ENCODE data around the gene DPYSL5.
"Not testable (repeated sequence)": the region's sequence is repeated elsewhere in the genome, so short reads cannot be mapped to it uniquely, and the experiment has no call there.

The DPYSL5 gene

GRCh38 chr2:26922405-26923188 is 74.7 kb downstream of the DPYSL5 start:
- Histone ChIP-seq H3K9ac (ENCODE audit: low read depth, low read length) (no peak overlapping the region), H3K4me2 (ENCODE audit: low read length) (no peak overlapping the region), H3K9me3 (replicated peaks; ENCODE audit: low read length) (no peaks in the 10 kb centered on the region), H3K27me3 (ENCODE audit: control insufficient read depth, insufficient read depth, low read length) (peaks cover 62% of the 10 kb centered on the region), H3K36me3 (ENCODE audit: insufficient read depth, low read length) (no peaks in the 10 kb centered on the region), H3K4me1 (ENCODE audit: control insufficient read depth, insufficient read depth, low read length) (no peaks in the 10 kb centered on the region), H3K4me3 (ENCODE audit: low read length) (no peak overlapping the region)

- peaks cover 67% of the 10 kb centered on the region for H3K27me3 ChIP-seq (ENCODE audit: control insufficient read depth, insufficient read depth, low read length)
- not testable (repeated sequence) for H3K4me2 ChIP-seq (ENCODE audit: low read length); H3K36me3 ChIP-seq (ENCODE audit: insufficient read depth, low read length); H3K4me1 ChIP-seq (ENCODE audit: control insufficient read depth, insufficient read depth, low read length); H3K4me3 ChIP-seq (ENCODE audit: low read length); H3K9ac ChIP-seq (ENCODE audit: low read depth, low read length); H3K9me3 ChIP-seq (replicated peaks; ENCODE audit: low read length)
Observed at GRCh38 chr2:26923189-26923466, 75.2 kb downstream of the DPYSL5 start.

DNA sequence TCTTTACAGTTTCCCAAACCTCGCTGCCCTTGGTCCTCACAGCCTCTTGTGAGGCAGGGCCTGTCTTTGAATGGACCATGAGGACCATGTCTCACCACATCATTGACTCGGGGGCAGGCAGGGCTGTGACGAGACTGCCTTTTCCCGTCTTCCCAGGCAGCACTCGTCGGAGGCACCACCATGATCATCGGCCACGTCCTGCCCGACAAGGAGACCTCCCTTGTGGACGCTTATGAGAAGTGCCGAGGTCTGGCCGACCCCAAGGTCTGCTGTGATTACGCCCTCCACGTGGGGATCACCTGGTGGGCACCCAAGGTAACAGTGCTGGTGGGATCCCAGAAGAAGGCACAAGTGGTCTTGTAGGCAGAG is 76.8 kb downstream of the DPYSL5 start:
- Histone ChIP-seq H3K4me2 (ENCODE audit: low read length) (no peak overlapping the region), H3K36me3 (ENCODE audit: insufficient read depth, low read length) (no peaks in the 10 kb centered on the region), H3K4me3 (ENCODE audit: low read length) (no peak overlapping the region), H3K9ac (ENCODE audit: low read depth, low read length) (no peak overlapping the region), H3K27me3 (ENCODE audit: control insufficient read depth, insufficient read depth, low read length) (peaks cover 61% of the 10 kb centered on the region), H3K9me3 (replicated peaks; ENCODE audit: low read length) (no peaks in the 10 kb centered on the region), H3K4me1 (ENCODE audit: control insufficient read depth, insufficient read depth, low read length) (no peaks in the 10 kb centered on the region)

DNA sequence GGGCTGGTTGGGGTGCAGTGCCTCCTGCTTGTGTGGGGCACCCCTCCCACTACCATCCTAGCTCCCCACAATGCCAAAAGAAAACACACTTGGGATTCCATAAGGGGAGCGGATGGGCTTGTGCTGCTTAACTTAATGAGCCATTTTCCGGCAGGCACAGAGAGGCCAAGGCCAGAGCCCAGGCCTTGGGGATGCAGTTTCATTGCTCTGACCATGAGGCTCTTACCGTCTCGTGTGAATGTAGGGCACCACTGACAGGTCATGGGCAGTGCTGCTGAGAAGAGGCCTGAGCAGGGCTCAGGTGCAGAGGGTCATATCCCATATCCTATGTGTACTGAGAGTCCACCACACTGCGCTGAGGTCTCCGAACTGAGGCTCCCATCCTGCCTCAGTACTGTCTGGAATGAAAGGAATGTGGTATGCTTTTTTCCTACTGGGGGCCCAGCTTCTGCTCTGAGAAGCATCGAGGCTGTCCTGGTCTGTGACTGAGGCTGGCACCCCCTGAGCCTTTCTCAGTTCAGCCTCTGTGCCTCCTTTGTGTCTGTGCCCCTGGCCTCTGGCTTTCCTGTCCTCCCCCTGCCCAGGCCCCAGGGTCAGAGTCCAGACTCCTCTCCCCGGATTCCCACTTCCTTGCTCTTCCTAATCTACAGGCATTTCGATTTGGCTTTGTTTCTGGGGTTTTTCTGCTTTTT is 77.3 kb downstream of the DPYSL5 start:
- H3K27me3 ChIP-seq (ENCODE audit: control insufficient read depth, insufficient read depth, low read length) = peaks cover 66% of the 10 kb centered on the region
- no peaks in the 10 kb centered on the region for H3K4me1 ChIP-seq (ENCODE audit: control insufficient read depth, insufficient read depth, low read length)
- H3K4me3 ChIP-seq (ENCODE audit: low read length) = no peak overlapping the region
- no peak overlapping the region for H3K4me2 ChIP-seq (ENCODE audit: low read length)
- H3K36me3 ChIP-seq (ENCODE audit: insufficient read depth, low read length) = no peaks in the 10 kb centered on the region
- H3K9ac ChIP-seq (ENCODE audit: low read depth, low read length) = no peak overlapping the region
- H3K9me3 ChIP-seq (replicated peaks; ENCODE audit: low read length) = no peaks in the 10 kb centered on the region

DNA sequence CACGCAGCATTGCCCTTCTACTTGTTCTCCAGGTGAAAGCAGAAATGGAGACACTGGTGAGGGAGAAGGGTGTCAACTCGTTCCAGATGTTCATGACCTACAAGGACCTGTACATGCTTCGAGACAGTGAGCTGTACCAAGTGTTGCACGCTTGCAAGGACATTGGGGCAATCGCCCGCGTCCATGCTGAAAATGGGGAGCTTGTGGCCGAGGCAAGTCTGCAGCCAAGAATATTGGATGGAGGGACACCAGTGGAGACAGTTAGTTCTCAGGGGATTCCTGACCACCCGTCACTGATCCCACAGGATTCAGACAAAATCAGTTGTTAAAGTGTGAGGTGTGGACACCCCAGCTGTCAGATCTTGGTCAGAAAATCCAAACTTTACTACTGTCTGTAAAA is 79.3 kb downstream of the DPYSL5 start:
- no peak overlapping the region for H3K9ac ChIP-seq (ENCODE audit: low read depth, low read length)
- H3K36me3 ChIP-seq (ENCODE audit: insufficient read depth, low read length) = no peaks in the 10 kb centered on the region
- H3K4me1 ChIP-seq (ENCODE audit: control insufficient read depth, insufficient read depth, low read length) = no peaks in the 10 kb centered on the region
- H3K27me3 ChIP-seq (ENCODE audit: control insufficient read depth, insufficient read depth, low read length) = peaks cover 60% of the 10 kb centered on the region
- H3K4me3 ChIP-seq (ENCODE audit: low read length) = no peak overlapping the region
- no peak overlapping the region for H3K4me2 ChIP-seq (ENCODE audit: low read length)
- H3K9me3 ChIP-seq (replicated peaks; ENCODE audit: low read length) = no peaks in the 10 kb centered on the region

DNA sequence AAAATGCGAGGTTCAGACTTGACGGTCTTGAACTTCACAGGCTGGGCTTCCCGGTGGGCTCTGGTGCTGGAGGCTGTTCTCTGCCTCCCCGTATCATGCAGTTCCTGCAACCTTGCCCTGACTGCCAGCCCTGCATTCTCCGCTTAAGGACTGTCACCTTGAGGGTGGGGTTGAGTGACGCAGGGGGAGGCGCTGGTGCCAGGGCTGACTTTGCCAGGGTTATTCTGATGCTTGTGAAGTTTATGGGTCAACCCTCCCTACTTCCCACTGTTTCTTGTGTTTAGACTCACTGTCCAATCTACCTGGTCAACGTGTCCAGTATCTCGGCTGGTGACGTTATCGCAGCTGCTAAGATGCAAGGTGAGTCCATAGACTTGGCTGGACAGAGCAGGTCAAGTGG is 85.0 kb downstream of the DPYSL5 start:
- no peaks in the 10 kb centered on the region for H3K4me1 ChIP-seq (ENCODE audit: control insufficient read depth, insufficient read depth, low read length)
- H3K27me3 ChIP-seq (ENCODE audit: control insufficient read depth, insufficient read depth, low read length) = peaks cover 63% of the 10 kb centered on the region
- no peaks in the 10 kb centered on the region for H3K36me3 ChIP-seq (ENCODE audit: insufficient read depth, low read length)

GRCh38 chr2:26933431-26934334 is 85.8 kb downstream of the DPYSL5 start:
- Histone ChIP-seq H3K9me3 (replicated peaks; ENCODE audit: low read length) (no peaks in the 10 kb centered on the region), H3K9ac (ENCODE audit: low read depth, low read length) (no peak overlapping the region), H3K4me2 (ENCODE audit: low read length) (no peak overlapping the region), H3K27me3 (ENCODE audit: control insufficient read depth, insufficient read depth, low read length) (peaks cover 67% of the 10 kb centered on the region), H3K4me3 (ENCODE audit: low read length) (no peak overlapping the region), H3K4me1 (ENCODE audit: control insufficient read depth, insufficient read depth, low read length) (no peaks in the 10 kb centered on the region), H3K36me3 (ENCODE audit: insufficient read depth, low read length) (no peaks in the 10 kb centered on the region)

More for the DNA sequence above, 85.0 kb downstream of the DPYSL5 start:
- Histone ChIP-seq H3K4me2 (ENCODE audit: low read length) (no peak overlapping the region), H3K9me3 (replicated peaks; ENCODE audit: low read length) (no peaks in the 10 kb centered on the region), H3K4me3 (ENCODE audit: low read length) (no peak overlapping the region), H3K9ac (ENCODE audit: low read depth, low read length) (no peak overlapping the region)

GRCh38 chr2:26934335-26934724 is 86.4 kb downstream of the DPYSL5 start:
- H3K9ac ChIP-seq (ENCODE audit: low read depth, low read length) = no peak overlapping the region
- H3K4me2 ChIP-seq (ENCODE audit: low read length) = no peak overlapping the region
- H3K27me3 ChIP-seq (ENCODE audit: control insufficient read depth, insufficient read depth, low read length) = peaks cover 68% of the 10 kb centered on the region
- H3K4me1 ChIP-seq (ENCODE audit: control insufficient read depth, insufficient read depth, low read length) = no peaks in the 10 kb centered on the region
- no peaks in the 10 kb centered on the region for H3K9me3 ChIP-seq (replicated peaks; ENCODE audit: low read length)
- H3K36me3 ChIP-seq (ENCODE audit: insufficient read depth, low read length) = no peaks in the 10 kb centered on the region
- H3K4me3 ChIP-seq (ENCODE audit: low read length) = no peak overlapping the region

DNA sequence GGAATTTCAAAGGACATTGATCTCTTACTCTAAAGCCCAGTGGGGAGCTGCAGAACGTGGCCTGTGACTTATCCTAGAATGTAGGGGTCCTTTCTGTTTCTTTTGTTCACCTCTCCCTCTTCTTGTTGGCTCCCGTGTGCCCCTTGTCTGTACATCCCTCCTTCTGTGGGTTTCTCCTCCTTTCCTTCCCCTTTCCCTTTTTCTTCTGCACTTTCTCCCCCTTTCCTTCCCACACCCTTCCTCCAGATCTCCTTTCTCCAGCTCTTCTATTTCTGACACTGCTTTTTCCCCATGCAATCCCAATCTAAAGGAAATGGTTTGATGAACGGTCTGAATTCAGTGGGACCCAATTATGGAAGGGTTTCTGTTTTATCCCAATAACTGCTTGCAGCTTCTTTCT is 87.1 kb downstream of the DPYSL5 start:
- no peak overlapping the region for H3K9ac ChIP-seq (ENCODE audit: low read depth, low read length)
- H3K4me3 ChIP-seq (ENCODE audit: low read length) = no peak overlapping the region
- peaks cover 68% of the 10 kb centered on the region for H3K27me3 ChIP-seq (ENCODE audit: control insufficient read depth, insufficient read depth, low read length)
- no peaks in the 10 kb centered on the region for H3K36me3 ChIP-seq (ENCODE audit: insufficient read depth, low read length)
- no peaks in the 10 kb centered on the region for H3K9me3 ChIP-seq (replicated peaks; ENCODE audit: low read length)
- no peaks in the 10 kb centered on the region for H3K4me1 ChIP-seq (ENCODE audit: control insufficient read depth, insufficient read depth, low read length)
- no peak overlapping the region for H3K4me2 ChIP-seq (ENCODE audit: low read length)

DNA sequence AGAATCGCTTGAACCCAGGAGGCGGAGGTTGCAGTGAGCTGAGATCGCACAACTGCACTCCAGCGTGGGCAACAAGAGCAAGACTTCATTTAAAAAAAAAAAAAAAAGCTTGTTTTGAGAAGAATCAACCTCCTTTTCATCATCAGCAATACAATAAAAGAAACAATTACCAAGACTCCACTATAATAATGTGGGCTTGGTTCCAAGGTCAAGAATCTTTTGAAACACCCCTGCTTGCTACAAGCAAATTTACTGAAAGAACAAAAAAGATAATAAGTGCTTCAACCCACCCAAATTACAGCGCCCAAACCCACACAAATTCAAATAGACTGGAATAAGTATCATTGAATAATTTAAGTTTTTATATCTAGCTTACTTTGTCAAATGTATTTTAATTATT is 88.9 kb downstream of the DPYSL5 start:
- peaks cover 73% of the 10 kb centered on the region for H3K27me3 ChIP-seq (ENCODE audit: control insufficient read depth, insufficient read depth, low read length)

GRCh38 chr2:26938399-26939118 is 90.6 kb downstream of the DPYSL5 start:
- no peak overlapping the region for H3K9ac ChIP-seq (ENCODE audit: low read depth, low read length)

More for the DNA sequence above, 88.9 kb downstream of the DPYSL5 start:
- Histone ChIP-seq H3K4me1 (ENCODE audit: control insufficient read depth, insufficient read depth, low read length) (no peaks in the 10 kb centered on the region), H3K36me3 (ENCODE audit: insufficient read depth, low read length) (no peaks in the 10 kb centered on the region), H3K4me3 (ENCODE audit: low read length) (no peak overlapping the region), H3K4me2 (ENCODE audit: low read length) (no peak overlapping the region), H3K9ac (ENCODE audit: low read depth, low read length) (no peak overlapping the region), H3K9me3 (replicated peaks; ENCODE audit: low read length) (no peaks in the 10 kb centered on the region)

More at GRCh38 chr2:26938399-26939118, 90.6 kb downstream of the DPYSL5 start:
- no peak overlapping the region for H3K4me2 ChIP-seq (ENCODE audit: low read length)
- H3K27me3 ChIP-seq (ENCODE audit: control insufficient read depth, insufficient read depth, low read length) = peaks cover 74% of the 10 kb centered on the region
- no peaks in the 10 kb centered on the region for H3K4me1 ChIP-seq (ENCODE audit: control insufficient read depth, insufficient read depth, low read length)
- H3K9me3 ChIP-seq (replicated peaks; ENCODE audit: low read length) = no peaks in the 10 kb centered on the region
- H3K4me3 ChIP-seq (ENCODE audit: low read length) = no peak overlapping the region
- H3K36me3 ChIP-seq (ENCODE audit: insufficient read depth, low read length) = no peaks in the 10 kb centered on the region

Measured in skeletal muscle satellite cell (primary cell).